Measurements from ENCODE around the gene PRKCE. TPM values are rescaled to one million over a fixed set of nuclear protein-coding genes. Genes with fewer than 3 reads are reported as not detected.
A peak's percentile ranks its signal among the peaks of the same experiment; 100 is the strongest.

PRKCE gene
- total and polyA plus RNA-seq, 2 donors (not counting 1 experiment from before 2014, with no cell fraction given), result 23.6 to 271 TPM

DNA sequence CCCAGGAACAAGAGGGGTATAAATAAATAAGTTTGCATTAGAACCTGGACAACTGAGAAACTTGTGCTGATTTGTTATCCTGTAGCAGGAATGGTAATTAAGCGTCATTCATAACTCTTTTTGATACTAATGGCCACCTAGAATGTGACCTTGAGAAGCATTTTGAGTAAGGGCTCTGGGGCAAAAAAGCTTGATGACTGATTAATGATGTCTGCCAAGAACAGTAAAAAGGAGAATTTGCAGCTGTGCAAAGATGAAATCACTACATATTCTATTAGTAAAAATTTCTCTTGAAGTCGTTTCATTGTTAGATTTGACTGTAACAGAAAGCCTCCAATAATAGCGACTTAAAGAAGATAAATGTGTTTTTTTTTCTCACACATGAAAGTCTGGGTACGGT lies 157.7 kb downstream of the PRKCE start:
- Histone ChIP-seq H3K36me3 (replicated peaks in 1 of 2; ENCODE audit: control extremely low read depth in 1 of 2, control insufficient read depth in 1 of 2, extremely low read depth in 1 of 2, insufficient read depth in 2 of 2, low read length in 1 of 2) (no peaks in the 10 kb centered on the region), H3K27me3 (replicated peaks in 1 of 4; ENCODE audit: control extremely low read depth in 1 of 4, control insufficient read depth in 3 of 4, insufficient read depth in 4 of 4, low read length in 3 of 4) (no peaks in the 10 kb centered on the region), H3K27ac (ENCODE audit: low read length in 2 of 2) (no peak overlapping the region), H3K4me3 (ENCODE audit: control extremely low read depth in 1 of 5, extremely low read depth in 1 of 5, insufficient read depth in 1 of 5, low read depth in 2 of 5, low read length in 4 of 5) (no peak overlapping the region), H3K9me3 (ENCODE audit: control extremely low read depth in 1 of 3, control insufficient read depth in 2 of 3, insufficient read depth in 1 of 3, low read length in 2 of 3) (no peaks in the 10 kb centered on the region), H3K4me1 (ENCODE audit: control insufficient read depth in 2 of 2, insufficient read depth in 2 of 2, low read length in 2 of 2) (peaks cover 10 to 18% of the 10 kb centered on the region in 2 donors), H4K20me1 (ENCODE audit: control insufficient read depth, insufficient read depth, low read length, poor library complexity, severe bottlenecking) (peaks cover 79% of the 10 kb centered on the region), H3K4me2 (replicated peaks; ENCODE audit: low read depth, low read length, poor library complexity, severe bottlenecking) (no peak overlapping the region), H3K9ac (ENCODE audit: low read length) (no peak overlapping the region), H2AFZ (ENCODE audit: insufficient read depth, low read depth, low read length, poor library complexity, severe bottlenecking) (no peak overlapping the region), H3K79me2 (ENCODE audit: control insufficient read depth, insufficient read depth, low read length) (peaks cover 96% of the 10 kb centered on the region)
- ATAC-seq (ENCODE audit: low read depth) (no peak), DNase-seq (no peak)
- WGBS (ENCODE audit: insufficient coverage), result 90% methylated on average over 1 of the region's 4 CpGs
- TF ChIP-seq EZH2 (IDR thresholded peaks at IDR 0.05; ENCODE audit: borderline replicate concordance, insufficient read depth, low read depth, low read length, poor library complexity, severe bottlenecking), result no peak
- TF ChIP-seq, protein P1, sequence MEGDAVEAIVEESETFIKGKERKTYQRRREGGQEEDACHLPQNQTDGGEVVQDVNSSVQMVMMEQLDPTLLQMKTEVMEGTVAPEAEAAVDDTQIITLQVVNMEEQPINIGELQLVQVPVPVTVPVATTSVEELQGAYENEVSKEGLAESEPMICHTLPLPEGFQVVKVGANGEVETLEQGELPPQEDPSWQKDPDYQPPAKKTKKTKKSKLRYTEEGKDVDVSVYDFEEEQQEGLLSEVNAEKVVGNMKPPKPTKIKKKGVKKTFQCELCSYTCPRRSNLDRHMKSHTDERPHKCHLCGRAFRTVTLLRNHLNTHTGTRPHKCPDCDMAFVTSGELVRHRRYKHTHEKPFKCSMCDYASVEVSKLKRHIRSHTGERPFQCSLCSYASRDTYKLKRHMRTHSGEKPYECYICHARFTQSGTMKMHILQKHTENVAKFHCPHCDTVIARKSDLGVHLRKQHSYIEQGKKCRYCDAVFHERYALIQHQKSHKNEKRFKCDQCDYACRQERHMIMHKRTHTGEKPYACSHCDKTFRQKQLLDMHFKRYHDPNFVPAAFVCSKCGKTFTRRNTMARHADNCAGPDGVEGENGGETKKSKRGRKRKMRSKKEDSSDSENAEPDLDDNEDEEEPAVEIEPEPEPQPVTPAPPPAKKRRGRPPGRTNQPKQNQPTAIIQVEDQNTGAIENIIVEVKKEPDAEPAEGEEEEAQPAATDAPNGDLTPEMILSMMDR (IDR thresholded peaks at IDR 0.05), result no peak
- Mint-ChIP-seq H3K9me3 (ENCODE audit: insufficient read depth) (no peaks in the 10 kb centered on the region), H3K27me3 (no peaks in the 10 kb centered on the region), H3K4me3 (no peak overlapping the region), H3K27ac (no peak overlapping the region), H3K4me1 (peaks cover 46% of the 10 kb centered on the region)
- intact Hi-C loops (cut with micrococcal nuclease), result no loop called here
- CTCF ChIA-PET, result no interaction called here
- POLR2A ChIA-PET, result no interaction called here

DNA sequence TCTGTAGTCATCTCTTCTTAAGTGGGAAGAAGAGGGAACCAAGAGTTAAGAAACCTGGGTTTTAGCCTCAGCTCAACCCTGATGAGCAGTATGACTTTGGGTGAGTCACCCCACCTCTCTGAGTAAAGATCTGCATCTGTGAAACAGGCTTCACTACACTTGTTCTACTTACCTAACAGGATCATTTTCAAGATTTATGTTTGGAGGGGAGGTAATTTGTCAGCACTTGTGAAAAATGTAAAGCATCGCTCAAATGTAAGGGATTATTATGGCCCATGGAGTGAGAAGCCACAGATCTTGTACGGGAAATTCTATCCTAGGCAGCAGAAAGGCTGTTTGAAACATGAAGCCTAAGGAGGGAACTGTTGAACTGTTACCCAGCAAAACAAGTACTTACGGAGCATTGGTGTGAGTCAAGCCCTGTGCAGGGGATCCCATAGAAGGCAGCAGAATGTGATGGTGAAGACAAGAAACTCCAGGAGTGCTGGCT lies 160.6 kb downstream of the PRKCE start:
- 100% methylated on average over 2 of the region's 3 CpGs for WGBS (ENCODE audit: insufficient coverage)
- no peak for ATAC-seq (ENCODE audit: low read depth)
- CTCF ChIA-PET, result no interaction called here
- H3K27me3 ChIP-seq (replicated peaks in 1 of 4; ENCODE audit: control extremely low read depth in 1 of 4, control insufficient read depth in 3 of 4, insufficient read depth in 4 of 4, low read length in 3 of 4), result no peaks in the 10 kb centered on the region
- DNase-seq, result no peak
- H3K79me2 ChIP-seq (ENCODE audit: control insufficient read depth, insufficient read depth, low read length), result peaks cover 95% of the 10 kb centered on the region
- Mint-ChIP-seq H3K27ac (peak overlapping the region; percentile 34), H3K27me3 (no peaks in the 10 kb centered on the region), H3K4me3 (no peak overlapping the region), H3K9me3 (ENCODE audit: insufficient read depth) (no peaks in the 10 kb centered on the region), H3K4me1 (peaks cover 28% of the 10 kb centered on the region)
- H3K4me2 ChIP-seq (replicated peaks; ENCODE audit: low read depth, low read length, poor library complexity, severe bottlenecking), result no peak overlapping the region
- no peak overlapping the region for H3K4me3 ChIP-seq (ENCODE audit: control extremely low read depth in 1 of 5, extremely low read depth in 1 of 5, insufficient read depth in 1 of 5, low read depth in 2 of 5, low read length in 4 of 5)
- H3K27ac ChIP-seq (ENCODE audit: low read length in 2 of 2), result no peak overlapping the region
- peaks cover 0 to 9% of the 10 kb centered on the region in 2 experiments for H3K36me3 ChIP-seq (replicated peaks in 1 of 2; ENCODE audit: control extremely low read depth in 1 of 2, control insufficient read depth in 1 of 2, extremely low read depth in 1 of 2, insufficient read depth in 2 of 2, low read length in 1 of 2)
- H2AFZ ChIP-seq (ENCODE audit: insufficient read depth, low read depth, low read length, poor library complexity, severe bottlenecking), result no peak overlapping the region
- TF ChIP-seq, protein P1 (IDR thresholded peaks at IDR 0.05), result no peak
- no peaks in the 10 kb centered on the region for H3K9me3 ChIP-seq (ENCODE audit: control extremely low read depth in 1 of 3, control insufficient read depth in 2 of 3, insufficient read depth in 1 of 3, low read length in 2 of 3)
- POLR2A ChIA-PET, result no interaction called here
- H3K4me1 ChIP-seq (ENCODE audit: control insufficient read depth in 2 of 2, insufficient read depth in 2 of 2, low read length in 2 of 2), result no peaks in the 10 kb centered on the region
- no peak overlapping the region for H3K9ac ChIP-seq (ENCODE audit: low read length)
- H4K20me1 ChIP-seq (ENCODE audit: control insufficient read depth, insufficient read depth, low read length, poor library complexity, severe bottlenecking), result peaks cover 81% of the 10 kb centered on the region
- intact Hi-C loops (cut with micrococcal nuclease), result no loop called here
